ENCODE results near the gene SUMF2.

GRCh38 chr7:56062382-56062781, 1.7 kb upstream of the SUMF2 start:
- no peak for TF ChIP-seq POLR2AphosphoS2 (IDR thresholded peaks at IDR 0.05; ENCODE audit: low read depth, low read length)
- peak; percentile 53; the same call in 1 of the 2 replicates for TF ChIP-seq FOSL1 (CRISPR knock-in tag; IDR thresholded peaks at IDR 0.05; ENCODE audit: borderline replicate concordance)
- TF ChIP-seq ZNF510 (CRISPR knock-in tag; IDR thresholded peaks at IDR 0.05; ENCODE audit: low read depth), result no peak
- TF ChIP-seq ZNF777 (CRISPR knock-in tag; IDR thresholded peaks at IDR 0.05), result no peak
- no peak for TF ChIP-seq SPEN (CRISPR knock-in tag; IDR thresholded peaks at IDR 0.05; ENCODE audit: low read depth)

Measured in HepG2 (cell line).